Natural killer cell (primary cell): ENCODE results near the gene LDLRAD4. TPM values are rescaled to one million over a fixed set of nuclear protein-coding genes. Genes with fewer than 3 reads are reported as not detected.

Experiments
- ATAC-seq, 3 donors: fragments of 150-1000 bp in 2 of 3; fragments of 200-7000 bp in 1 of 3; cut with Tn5 transposase; 1 replicate in 1 of 3; 2 replicates in 2 of 3; pipeline ENCODE4 v1.10.0; 2021; ENCODE audit warnings: mild to moderate bottlenecking in 2 of 3, moderate library complexity in 2 of 3
- DNase-seq, 2 donors: peaks; one replicate each; pipeline versions ENCODE4 v3.0.0 to v3.0.0-alpha.2; 2013 to 2021; ENCODE audit warnings: mixed read lengths in 1 of 2
- H3K27ac ChIP-seq: one replicate; pipeline ENCODE4 v1.5.1; 2013; ENCODE audit warnings: mild to moderate bottlenecking, low read length
- H3K27me3 ChIP-seq: one replicate; pipeline ENCODE4 v1.6.1; 2013; ENCODE audit warnings: low read length; ENCODE audit not compliant: control insufficient read depth, insufficient read depth
- H3K36me3 ChIP-seq: one replicate; pipeline ENCODE4 v1.6.1; 2013; ENCODE audit warnings: low read length; ENCODE audit not compliant: control insufficient read depth, insufficient read depth
- H3K4me1 ChIP-seq: one replicate; pipeline ENCODE4 v1.6.1; 2013; ENCODE audit warnings: low read length; ENCODE audit not compliant: control insufficient read depth, insufficient read depth
- H3K4me3 ChIP-seq: one replicate; pipeline ENCODE4 v1.5.1; 2013; ENCODE audit warnings: low read length
- H3K9me3 ChIP-seq: one replicate; pipeline ENCODE4 v1.6.1; 2013; ENCODE audit warnings: low read length; ENCODE audit not compliant: control insufficient read depth, insufficient read depth
- H3K27ac Mint-ChIP-seq, 2 donors: one replicate each; pipeline ENCODE4 v1.8.0; 2022; ENCODE audit warnings: mild to moderate bottlenecking in 2 of 2, mixed read lengths in 2 of 2, moderate library complexity in 1 of 2
- H3K27me3 Mint-ChIP-seq, 2 donors: one replicate each; pipeline ENCODE4 v1.8.0; 2022; ENCODE audit warnings: low read depth in 2 of 2, mixed read lengths in 2 of 2
- H3K36me3 Mint-ChIP-seq: one replicate; pipeline ENCODE4 v1.8.0; 2022; ENCODE audit warnings: mixed read lengths
- H3K4me1 Mint-ChIP-seq, 2 donors: one replicate each; pipeline ENCODE4 v1.8.0; 2022; ENCODE audit warnings: mixed read lengths in 2 of 2
- H3K4me3 Mint-ChIP-seq: one replicate; pipeline ENCODE4 v1.8.0; 2022; ENCODE audit warnings: mild to moderate bottlenecking, moderate library complexity, mixed read lengths
- H3K9me3 Mint-ChIP-seq, 2 donors: one replicate each; pipeline ENCODE4 v1.8.0; 2022; ENCODE audit warnings: mixed read lengths in 2 of 2
- WGBS: methylation state at CpG from one replicate; pipeline ENCODE4 v1.1.7; 2013; ENCODE audit warnings: missing lambda C conversion rate; ENCODE audit not compliant: insufficient coverage; 5-methylcytosine and 5-hydroxymethylcytosine counted together
- intact Hi-C: fragments of 100-400 bp; cut with micrococcal nuclease; formaldehyde crosslinking; loops from one replicate; pipeline ENCODE4 v1.14.2; 2022
- total RNA-seq, 4 donors: library from RNA; stranded (reverse); fragments of 120-200 nt in 1 of 4; gene quantifications; one replicate each; pipeline versions ENCODE4 v1.2.3 to v1.2.4, GENCODE V29; 2013 to 2022
- TF ChIP-seq, protein P1 (sequence below): fragments of 200-600 bp; IDR thresholded peaks from one replicate; pipeline ENCODE4 v1.8.0; 2022; ENCODE audit warnings: antibody characterized with exemption

LDLRAD4 gene
- total RNA-seq, 3 donors from 2014 or later (not counting 1 experiment from before 2014, with no cell fraction given) = 24.0 to 36.3 (median 29.2) TPM

DNA sequence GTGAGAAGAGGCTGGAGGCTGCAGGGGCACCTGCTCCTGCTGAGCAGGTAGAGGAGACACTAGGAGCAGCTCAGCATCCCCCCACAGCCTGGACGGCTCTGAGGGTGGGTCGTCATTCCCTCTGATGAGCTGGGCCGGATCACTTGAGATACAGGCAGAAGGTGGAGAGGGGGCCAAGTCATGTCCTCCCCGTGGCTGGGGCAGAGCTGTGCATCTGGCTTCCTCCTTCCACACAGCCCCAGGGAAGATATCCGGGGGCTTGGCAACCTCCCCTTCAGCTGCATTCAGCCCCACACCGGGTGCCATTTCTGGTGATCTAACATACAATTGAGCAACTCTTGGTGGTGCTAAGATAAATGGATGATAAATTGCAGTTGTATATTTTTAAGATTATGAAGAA lies 236.9 kb downstream of the LDLRAD4 start:
- no peak overlapping the region for H3K27ac ChIP-seq
- ATAC-seq = no peak
- H3K4me1 Mint-ChIP-seq = peaks cover 12 to 19% of the 10 kb centered on the region in 2 donors

DNA sequence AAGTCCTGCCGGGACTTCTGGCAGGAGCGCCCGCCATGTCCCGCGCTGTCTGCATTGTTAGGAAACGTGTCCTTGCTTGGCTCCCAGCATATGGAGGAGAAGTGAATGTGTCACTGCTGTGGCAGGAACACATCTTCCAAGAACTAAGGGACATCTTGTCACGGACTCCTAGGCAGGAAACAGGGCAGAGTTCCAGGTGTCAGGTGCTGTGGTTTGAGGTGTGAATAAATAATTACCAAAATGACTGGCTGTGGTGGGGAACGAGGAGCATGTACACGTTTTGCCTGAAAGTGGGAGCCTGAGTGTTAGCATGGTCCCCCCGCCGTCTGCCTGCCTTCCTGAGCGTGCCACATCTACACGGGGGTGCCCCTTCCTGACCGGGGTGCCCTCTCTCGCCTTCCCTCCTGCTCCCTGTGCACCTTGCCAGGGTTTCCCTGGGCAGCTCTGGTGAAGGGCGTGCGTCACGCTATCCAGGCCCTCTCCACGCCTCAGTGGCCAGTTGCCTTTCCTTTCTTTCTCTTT lies 237.5 kb downstream of the LDLRAD4 start:
- H3K4me1 Mint-ChIP-seq = peaks cover 12 to 17% of the 10 kb centered on the region in 2 donors
- no peaks in the 10 kb centered on the region for H3K36me3 Mint-ChIP-seq
- H3K4me3 Mint-ChIP-seq = no peak overlapping the region
- H3K27me3 Mint-ChIP-seq = peaks cover 3 to 7% of the 10 kb centered on the region in 2 donors
- ATAC-seq (no peak), DNase-seq (peak in 1 of 2 donors; percentile 51)
- H3K9me3 Mint-ChIP-seq = peaks cover 0 to under 1% of the 10 kb centered on the region in 2 donors
- Histone ChIP-seq H3K36me3 (no peaks in the 10 kb centered on the region), H3K4me1 (peaks cover 27% of the 10 kb centered on the region), H3K27me3 (no peaks in the 10 kb centered on the region), H3K27ac (no peak overlapping the region), H3K9me3 (no peaks in the 10 kb centered on the region), H3K4me3 (no peak overlapping the region)
- WGBS = 41% methylated on average over 19 of the region's 19 CpGs
- H3K27ac Mint-ChIP-seq = peak overlapping the region in 1 of 2 donors; percentile 0
- TF ChIP-seq, protein P1, sequence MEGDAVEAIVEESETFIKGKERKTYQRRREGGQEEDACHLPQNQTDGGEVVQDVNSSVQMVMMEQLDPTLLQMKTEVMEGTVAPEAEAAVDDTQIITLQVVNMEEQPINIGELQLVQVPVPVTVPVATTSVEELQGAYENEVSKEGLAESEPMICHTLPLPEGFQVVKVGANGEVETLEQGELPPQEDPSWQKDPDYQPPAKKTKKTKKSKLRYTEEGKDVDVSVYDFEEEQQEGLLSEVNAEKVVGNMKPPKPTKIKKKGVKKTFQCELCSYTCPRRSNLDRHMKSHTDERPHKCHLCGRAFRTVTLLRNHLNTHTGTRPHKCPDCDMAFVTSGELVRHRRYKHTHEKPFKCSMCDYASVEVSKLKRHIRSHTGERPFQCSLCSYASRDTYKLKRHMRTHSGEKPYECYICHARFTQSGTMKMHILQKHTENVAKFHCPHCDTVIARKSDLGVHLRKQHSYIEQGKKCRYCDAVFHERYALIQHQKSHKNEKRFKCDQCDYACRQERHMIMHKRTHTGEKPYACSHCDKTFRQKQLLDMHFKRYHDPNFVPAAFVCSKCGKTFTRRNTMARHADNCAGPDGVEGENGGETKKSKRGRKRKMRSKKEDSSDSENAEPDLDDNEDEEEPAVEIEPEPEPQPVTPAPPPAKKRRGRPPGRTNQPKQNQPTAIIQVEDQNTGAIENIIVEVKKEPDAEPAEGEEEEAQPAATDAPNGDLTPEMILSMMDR = no peak
- intact Hi-C loops = no loop called here

More for the DNA sequence above, 236.9 kb downstream of the LDLRAD4 start:
- Histone ChIP-seq H3K9me3 (no peaks in the 10 kb centered on the region), H3K4me3 (no peak overlapping the region), H3K4me1 (peaks cover 31% of the 10 kb centered on the region), H3K27me3 (no peaks in the 10 kb centered on the region), H3K36me3 (no peaks in the 10 kb centered on the region)
- Mint-ChIP-seq H3K36me3 (no peaks in the 10 kb centered on the region), H3K27me3 (peaks cover 3 to 7% of the 10 kb centered on the region in 2 donors), H3K9me3 (no peaks in the 10 kb centered on the region), H3K27ac (peak overlapping the region in 1 of 2 donors; percentile 0), H3K4me3 (no peak overlapping the region)
- no peak for DNase-seq
- TF ChIP-seq, protein P1 = no peak
- WGBS = 44% methylated on average over 6 of the region's 6 CpGs
- intact Hi-C loops = no loop called here

DNA sequence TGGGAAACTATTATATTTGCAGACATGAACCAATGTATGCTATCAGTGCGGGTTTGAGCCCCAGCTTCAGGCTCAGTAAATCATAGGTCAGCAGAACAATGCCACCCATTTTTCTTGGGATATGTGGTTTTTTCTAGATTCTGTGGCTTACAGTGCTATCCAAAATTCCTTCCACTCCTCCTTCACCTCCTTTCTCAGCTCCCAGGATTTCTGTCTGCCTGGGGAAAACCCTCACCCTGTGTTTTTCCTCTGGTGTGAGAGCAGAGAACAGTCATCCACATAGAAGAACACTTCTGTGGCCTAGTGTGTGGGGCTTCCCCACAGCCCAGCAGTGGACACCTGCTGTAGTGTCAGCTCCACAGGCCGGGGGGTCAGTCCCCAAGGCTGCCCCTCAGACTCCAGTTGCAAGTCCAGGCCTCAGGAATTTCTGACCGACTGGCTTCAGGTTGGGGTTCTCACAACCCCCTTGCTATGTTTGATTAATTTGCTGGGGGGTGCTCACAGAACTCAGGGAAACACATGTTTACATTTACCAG lies 238.2 kb downstream of the LDLRAD4 start:
- intact Hi-C loops = no loop called here

More for the DNA sequence above, 238.2 kb downstream of the LDLRAD4 start:
- Histone ChIP-seq H3K27me3 (no peaks in the 10 kb centered on the region), H3K27ac (no peak overlapping the region), H3K4me3 (no peak overlapping the region), H3K4me1 (peaks cover 19% of the 10 kb centered on the region), H3K9me3 (no peaks in the 10 kb centered on the region), H3K36me3 (no peaks in the 10 kb centered on the region)
- WGBS = 83% methylated on average over 3 of the region's 3 CpGs
- DNase-seq (no peak), ATAC-seq (no peak)
- Mint-ChIP-seq H3K4me1 (peaks cover 12 to 19% of the 10 kb centered on the region in 2 donors), H3K27me3 (peaks cover 3 to 7% of the 10 kb centered on the region in 2 donors), H3K27ac (no peak overlapping the region), H3K9me3 (peaks cover 0 to 2% of the 10 kb centered on the region in 2 donors), H3K36me3 (no peaks in the 10 kb centered on the region), H3K4me3 (no peak overlapping the region)
- TF ChIP-seq, protein P1 = no peak
